GM12878 (cell line): ENCODE data around the gene S100A4. TPM values are rescaled to one million over a fixed set of nuclear protein-coding genes. Genes with fewer than 3 reads are reported as not detected.

Source experiments
- ATAC-seq: fragments of 200-7000 bp; cut with Tn5 transposase; 3 replicates; pipeline ENCODE4 v1.9.1; 2020; ENCODE audit warnings: mild to moderate bottlenecking, moderate library complexity
- BruUV-seq: library from RNA; stranded (reverse); fragments of 400-500 nt; replicated peaks from 2 replicates; lab custom pipeline; 2021; lab: Mats Ljungman, UMichigan
- CTCF ChIA-PET: fragments of 300-600 bp; sonication (Branson Sonifier 250); formaldehyde crosslinking; extraction: SDS; loops from one replicate; lab custom pipeline; 2021; ENCODE audit warnings: inconsistent platforms; lab: Yijun Ruan, JAX
- POLR2A ChIA-PET: fragments of 350-600 bp; formaldehyde crosslinking; extraction: SDS; loops from one replicate; lab custom pipeline; 2021; ENCODE audit warnings: inconsistent platforms; lab: Charles Lee
- RAD21 ChIA-PET: fragments of 300-600 bp; sonication (Branson Sonifier 250); formaldehyde crosslinking; loops from one replicate; lab custom pipeline; 2023; ENCODE audit warnings: antibody characterized with exemption; ENCODE audit not compliant: unreplicated experiment; lab: Charles Lee
- SMC1A ChIA-PET: fragments of 300-600 bp; sonication (Branson Sonifier 250); formaldehyde crosslinking; loops from one replicate; lab custom pipeline; 2023; ENCODE audit not compliant: unreplicated experiment, uncharacterized antibody; lab: Charles Lee
- DNase-seq: peaks from one replicate; pipeline ENCODE4 v3.0.0-alpha.2; 2011; ENCODE audit warnings: low read depth, low spot score
- FAIRE-seq: peaks from 3 replicates; lab custom pipeline; 2011; peaks lifted over from hg19 to GRCh38; lab: Jason Lieb, UNC
- H2AFZ ChIP-seq: 2 replicates; pipeline ENCODE4 v1.6.0; 2011; ENCODE audit warnings: low read depth, low read length, control low read depth; ENCODE audit not compliant: control insufficient read depth
- H3K27ac ChIP-seq: 2 replicates; pipeline ENCODE4 v1.5.1; 2011; ENCODE audit warnings: control low read depth; ENCODE audit not compliant: control insufficient read depth, insufficient read depth
- H3K27me3 ChIP-seq, 2 experiments: replicated peaks in 1 of 2; 2 replicates each; pipeline versions ENCODE4 v1.6.0 to v1.6.1; 2011; ENCODE audit warnings: low read length in 1 of 2; ENCODE audit not compliant: control insufficient read depth in 2 of 2, insufficient read depth in 2 of 2
- H3K36me3 ChIP-seq, 2 experiments: 2 replicates each; pipeline ENCODE4 v1.5.1; 2011; ENCODE audit warnings: low read length in 1 of 2; ENCODE audit not compliant: control insufficient read depth in 2 of 2, insufficient read depth in 2 of 2
- H3K4me1 ChIP-seq: 2 replicates; pipeline ENCODE4 v1.6.1; 2011; ENCODE audit warnings: mild to moderate bottlenecking, low read length, moderate library complexity, mixed read lengths; ENCODE audit not compliant: control insufficient read depth, insufficient read depth
- H3K4me2 ChIP-seq: 2 replicates; pipeline ENCODE4 v1.6.0; 2011; ENCODE audit warnings: control low read depth; ENCODE audit not compliant: control insufficient read depth, insufficient read depth
- H3K4me3 ChIP-seq: fragments of 200-600 bp; sonication (generic); 2 replicates; pipeline ENCODE4 v1.5.1; 2016
- H3K79me2 ChIP-seq: 2 replicates; pipeline ENCODE4 v1.6.0; 2011; ENCODE audit warnings: low read length; ENCODE audit not compliant: control insufficient read depth, insufficient read depth
- H3K9ac ChIP-seq: 2 replicates; pipeline ENCODE4 v1.8.0; 2011; ENCODE audit warnings: low read length, control low read depth, mixed read lengths; ENCODE audit not compliant: control insufficient read depth, insufficient read depth
- H3K9me3 ChIP-seq: replicated peaks from 3 replicates; pipeline ENCODE4 v1.5.1; 2011; ENCODE audit warnings: mild to moderate bottlenecking, low read length; ENCODE audit not compliant: control insufficient read depth, insufficient read depth
- H4K20me1 ChIP-seq: 2 replicates; pipeline ENCODE4 v1.6.0; 2011; ENCODE audit not compliant: control insufficient read depth, insufficient read depth
- BCL11A ChIP-seq: IDR thresholded peaks from 2 replicates; pipeline ENCODE4 v1.6.1; 2011; ENCODE audit warnings: low read depth, low read length
- CEBPZ ChIP-seq: fragments of 150-350 bp; IDR thresholded peaks from 2 replicates; pipeline ENCODE4 v1.6.1; 2016; ENCODE audit warnings: low read depth, low read length
- FOXK2 ChIP-seq: fragments of 450-650 bp; IDR thresholded peaks from 2 replicates; pipeline ENCODE4 v1.6.1; 2017; ENCODE audit warnings: mild to moderate bottlenecking, moderate library complexity
- NR2C2 ChIP-seq: IDR thresholded peaks from 2 replicates; pipeline ENCODE4 v1.6.1; 2011; ENCODE audit warnings: borderline replicate concordance, low read depth; ENCODE audit not compliant: control insufficient read depth, insufficient read length
- RELA ChIP-seq: fragments of 450-650 bp; IDR thresholded peaks from 2 replicates; pipeline ENCODE4 v1.8.0; 2014; ENCODE audit warnings: borderline replicate concordance; ENCODE audit not compliant: partially characterized antibody
- STAT1 ChIP-seq: fragments of 450-650 bp; conservative IDR thresholded peaks from 2 replicates; pipeline ENCODE4 v1.6.1; 2014; ENCODE audit warnings: antibody characterized with exemption, mild to moderate bottlenecking
- ZNF274 ChIP-seq: IDR thresholded peaks from one replicate; pipeline ENCODE4 v1.8.0; 2011; ENCODE audit not compliant: insufficient read length, insufficient read depth
- ZSCAN29 ChIP-seq: fragments of 450-650 bp; IDR thresholded peaks from 2 replicates; pipeline ENCODE4 v1.6.1; 2017; ENCODE audit warnings: mild to moderate bottlenecking, moderate library complexity
- WGBS: methylation state at CpG from one replicate; pipeline ENCODE4 v1.1.6; 2016; ENCODE audit warnings: low lambda C conversion rate; ENCODE audit not compliant: insufficient replicate concordance, insufficient coverage; ENCODE audit errors: missing lambda C conversion rate; 5-methylcytosine and 5-hydroxymethylcytosine counted together
- in situ Hi-C: fragments of 300-500 bp; cut with MboI; formaldehyde crosslinking; loops from 9 replicates; pipeline ENCODE4 v1.14.3; 2018; ENCODE audit warnings: mixed read lengths
- intact Hi-C: fragments of 100-400 bp; cut with micrococcal nuclease; formaldehyde crosslinking; loops from one replicate; pipeline ENCODE4 v1.14.2; 2022; ENCODE audit not compliant: unreplicated experiment
- polyA plus RNA-seq, 11 experiments: library from polyadenylated mRNA; depleted of rRNA in 4 of 11; unstranded in 6 of 11; stranded (reverse) in 5 of 11; fragments of >200 nt; fragmentation: Nextera tagmentation in 4 of 11; fragmentation: Illumina TruSeq in 1 of 11; extraction: Ambion mirVana in 4 of 11; extraction: Trizol in 1 of 11; gene quantifications; 1 replicate in 1 of 11; 2 replicates in 10 of 11; pipeline versions ENCODE4 v1.2.1 to v1.2.3, GENCODE V29; 2011 to 2016; ENCODE audit warnings: inconsistent platforms in 2 of 11, missing spikeins in 2 of 11, low read depth in 1 of 11
- total RNA-seq, 4 experiments: library from RNA; depleted of rRNA in 3 of 4; stranded (reverse); fragments of >200 nt in 3 of 4; fragmentation: Illumina TruSeq in 1 of 4; extraction: Trizol in 1 of 4; gene quantifications; 2 replicates each; pipeline versions ENCODE4 v1.2.1 to v1.2.3, GENCODE V29; 2013 to 2021
- TF ChIP-seq, protein P1 (sequence below): fragments of 450-650 bp; formaldehyde crosslinking; IDR thresholded peaks from 2 replicates; pipeline ENCODE4 v1.4.0; 2022; ENCODE audit warnings: mild to moderate bottlenecking, moderate library complexity
- TF ChIP-seq, protein P2 (sequence below): fragments of 450-650 bp; conservative IDR thresholded peaks from 2 replicates; pipeline ENCODE4 v1.6.1; 2017; ENCODE audit warnings: mild to moderate bottlenecking, moderate library complexity

The S100A4 gene
- total and polyA plus RNA-seq, 10 of the 15 experiments (the other 5 are each of a cell fraction or from before 2014, with no cell fraction given): 4.3 to 104 (median 27.3) TPM

- TF ChIP-seq, protein P1, sequence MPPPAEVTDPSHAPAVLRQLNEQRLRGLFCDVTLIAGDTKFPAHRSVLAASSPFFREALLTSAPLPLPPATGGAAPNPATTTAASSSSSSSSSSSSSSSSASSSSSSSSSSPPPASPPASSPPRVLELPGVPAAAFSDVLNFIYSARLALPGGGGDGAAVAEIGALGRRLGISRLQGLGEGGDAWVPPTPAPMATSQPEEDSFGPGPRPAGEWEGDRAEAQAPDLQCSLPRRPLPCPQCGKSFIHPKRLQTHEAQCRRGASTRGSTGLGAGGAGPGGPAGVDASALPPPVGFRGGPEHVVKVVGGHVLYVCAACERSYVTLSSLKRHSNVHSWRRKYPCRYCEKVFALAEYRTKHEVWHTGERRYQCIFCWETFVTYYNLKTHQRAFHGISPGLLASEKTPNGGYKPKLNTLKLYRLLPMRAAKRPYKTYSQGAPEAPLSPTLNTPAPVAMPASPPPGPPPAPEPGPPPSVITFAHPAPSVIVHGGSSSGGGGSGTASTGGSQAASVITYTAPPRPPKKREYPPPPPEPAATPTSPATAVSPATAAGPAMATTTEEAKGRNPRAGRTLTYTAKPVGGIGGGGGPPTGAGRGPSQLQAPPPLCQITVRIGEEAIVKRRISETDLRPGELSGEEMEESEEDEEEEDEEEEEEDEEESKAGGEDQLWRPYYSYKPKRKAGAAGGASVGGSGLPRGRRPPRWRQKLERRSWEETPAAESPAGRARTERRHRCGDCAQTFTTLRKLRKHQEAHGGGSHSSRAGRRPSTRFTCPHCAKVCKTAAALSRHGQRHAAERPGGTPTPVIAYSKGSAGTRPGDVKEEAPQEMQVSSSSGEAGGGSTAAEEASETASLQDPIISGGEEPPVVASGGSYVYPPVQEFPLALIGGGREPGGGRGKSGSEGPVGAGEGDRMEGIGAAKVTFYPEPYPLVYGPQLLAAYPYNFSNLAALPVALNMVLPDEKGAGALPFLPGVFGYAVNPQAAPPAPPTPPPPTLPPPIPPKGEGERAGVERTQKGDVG (CRISPR knock-in tag): no peak
Observed at GRCh38 chr1:153531638-153532037, 14.0 kb downstream of the S100A4 start (continued).

DNA sequence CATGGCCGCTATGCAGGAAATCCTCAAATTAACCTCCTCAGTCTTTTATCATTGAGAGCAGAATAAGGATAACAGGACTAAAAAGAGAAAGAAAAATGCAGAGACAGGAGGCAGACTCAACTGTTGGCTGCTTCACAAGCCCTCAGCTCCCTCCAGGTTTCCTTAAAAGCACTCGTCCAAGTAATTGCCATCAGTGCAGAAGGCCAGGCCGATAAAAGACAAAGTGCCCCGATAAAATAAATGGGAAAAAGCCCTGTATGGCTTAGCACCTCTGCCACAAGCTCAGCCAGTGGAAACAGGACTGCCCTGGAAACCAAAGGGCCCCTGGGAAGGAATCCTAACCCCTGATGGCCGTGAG, 17.9 kb downstream of the S100A4 start:
- TF ChIP-seq ZNF274 (no peak), BCL11A (no peak), NR2C2 (no peak), FOXK2 (no peak), CEBPZ (no peak), STAT1 (no peak), ZSCAN29 (no peak), RELA (no peak)
- TF ChIP-seq, protein P2, sequence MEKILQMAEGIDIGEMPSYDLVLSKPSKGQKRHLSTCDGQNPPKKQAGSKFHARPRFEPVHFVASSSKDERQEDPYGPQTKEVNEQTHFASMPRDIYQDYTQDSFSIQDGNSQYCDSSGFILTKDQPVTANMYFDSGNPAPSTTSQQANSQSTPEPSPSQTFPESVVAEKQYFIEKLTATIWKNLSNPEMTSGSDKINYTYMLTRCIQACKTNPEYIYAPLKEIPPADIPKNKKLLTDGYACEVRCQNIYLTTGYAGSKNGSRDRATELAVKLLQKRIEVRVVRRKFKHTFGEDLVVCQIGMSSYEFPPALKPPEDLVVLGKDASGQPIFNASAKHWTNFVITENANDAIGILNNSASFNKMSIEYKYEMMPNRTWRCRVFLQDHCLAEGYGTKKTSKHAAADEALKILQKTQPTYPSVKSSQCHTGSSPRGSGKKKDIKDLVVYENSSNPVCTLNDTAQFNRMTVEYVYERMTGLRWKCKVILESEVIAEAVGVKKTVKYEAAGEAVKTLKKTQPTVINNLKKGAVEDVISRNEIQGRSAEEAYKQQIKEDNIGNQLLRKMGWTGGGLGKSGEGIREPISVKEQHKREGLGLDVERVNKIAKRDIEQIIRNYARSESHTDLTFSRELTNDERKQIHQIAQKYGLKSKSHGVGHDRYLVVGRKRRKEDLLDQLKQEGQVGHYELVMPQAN: no peak
- Histone ChIP-seq H3K36me3 (no peaks in the 10 kb centered on the region), H3K4me3 (no peak overlapping the region), H4K20me1 (no peaks in the 10 kb centered on the region), H3K27ac (no peak overlapping the region), H3K9ac (no peak overlapping the region), H2AFZ (no peak overlapping the region), H3K9me3 (no peaks in the 10 kb centered on the region), H3K4me1 (no peaks in the 10 kb centered on the region), H3K79me2 (no peaks in the 10 kb centered on the region), H3K27me3 (0 out of 4 replicates have a peak, but pooled peaks cover 0 to 3% of the 10 kb centered on the region in 2 experiments), H3K4me2 (no peak overlapping the region)
- intact Hi-C loops (no loop called here), in situ Hi-C loops (no loop called here)
- RAD21 ChIA-PET: no interaction called here
- WGBS: 51% methylated on average over 5 of the region's 5 CpGs
- ATAC-seq: no peak
- no peak for DNase-seq
- SMC1A ChIA-PET: no interaction called here
- CTCF ChIA-PET: interaction anchor here (1.2 to 4.2 kb wide), 2 partner anchors 16 to 43 kb away, joined by 3 to 22 read pairs; no protein-coding TSS in a partner anchor
- FAIRE-seq: no peak
- BruUV-seq: no TSS peak
- POLR2A ChIA-PET: no interaction called here
